DND-41 (cell line): ENCODE results near the gene SMARCD2.
"Not testable (repeated sequence)": the region's sequence is repeated elsewhere in the genome, so short reads cannot be mapped to it uniquely, and the experiment has no call there.

Experiments used
- EZH2 ChIP-seq: IDR thresholded peaks from 3 replicates; pipeline ENCODE4 v1.6.1; 2012; ENCODE audit warnings: borderline replicate concordance, low read depth, mild to moderate bottlenecking, moderate library complexity, low read length, inconsistent platforms; ENCODE audit not compliant: severe bottlenecking
- TF ChIP-seq, protein P1 (sequence below): IDR thresholded peaks from 2 replicates; pipeline ENCODE4 v1.5.1; 2012; ENCODE audit warnings: borderline replicate concordance, low read length, moderate library complexity, mild to moderate bottlenecking; ENCODE audit not compliant: poor library complexity, severe bottlenecking; ENCODE audit errors: extremely low read depth

DNA sequence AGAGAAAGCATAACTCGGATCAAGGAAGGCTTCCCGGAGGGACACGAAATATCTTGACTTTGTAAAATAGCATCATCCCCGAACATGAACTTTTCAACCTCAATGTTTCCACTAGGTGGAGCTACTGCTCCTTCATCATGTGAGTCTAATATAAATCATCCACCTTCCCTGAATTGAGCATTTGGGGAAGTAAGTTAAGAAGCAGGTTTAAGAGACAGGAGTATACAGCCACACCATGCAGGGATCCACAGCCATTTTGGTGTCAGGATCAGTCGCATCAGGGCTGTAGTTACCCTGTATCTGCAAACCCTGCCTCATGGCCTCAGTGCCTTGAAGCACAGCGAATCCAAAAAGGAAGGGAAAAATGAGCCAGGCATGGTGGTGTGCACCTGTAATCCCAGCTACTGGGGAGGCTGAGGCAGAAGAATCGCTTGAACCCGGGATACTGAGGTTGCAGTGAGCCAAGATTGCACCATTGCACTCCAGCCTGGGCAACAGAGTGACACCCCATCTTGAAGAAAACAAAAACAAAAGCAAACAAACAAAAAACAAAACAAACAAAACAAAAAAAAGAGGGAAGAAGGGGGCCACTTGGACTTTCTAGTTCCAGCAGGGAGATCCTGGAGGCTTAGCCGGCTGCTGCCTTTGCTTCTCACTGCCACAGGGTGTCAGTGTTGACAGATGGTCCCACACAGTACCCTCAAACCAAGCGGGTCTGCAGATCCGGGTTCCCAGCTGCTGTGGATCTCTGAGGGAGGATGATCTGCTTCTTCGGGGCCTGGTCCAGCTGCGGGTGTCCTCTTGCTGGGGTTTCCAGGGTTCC, 46.8 kb upstream of the SMARCD2 start:
- TF ChIP-seq, protein P1, sequence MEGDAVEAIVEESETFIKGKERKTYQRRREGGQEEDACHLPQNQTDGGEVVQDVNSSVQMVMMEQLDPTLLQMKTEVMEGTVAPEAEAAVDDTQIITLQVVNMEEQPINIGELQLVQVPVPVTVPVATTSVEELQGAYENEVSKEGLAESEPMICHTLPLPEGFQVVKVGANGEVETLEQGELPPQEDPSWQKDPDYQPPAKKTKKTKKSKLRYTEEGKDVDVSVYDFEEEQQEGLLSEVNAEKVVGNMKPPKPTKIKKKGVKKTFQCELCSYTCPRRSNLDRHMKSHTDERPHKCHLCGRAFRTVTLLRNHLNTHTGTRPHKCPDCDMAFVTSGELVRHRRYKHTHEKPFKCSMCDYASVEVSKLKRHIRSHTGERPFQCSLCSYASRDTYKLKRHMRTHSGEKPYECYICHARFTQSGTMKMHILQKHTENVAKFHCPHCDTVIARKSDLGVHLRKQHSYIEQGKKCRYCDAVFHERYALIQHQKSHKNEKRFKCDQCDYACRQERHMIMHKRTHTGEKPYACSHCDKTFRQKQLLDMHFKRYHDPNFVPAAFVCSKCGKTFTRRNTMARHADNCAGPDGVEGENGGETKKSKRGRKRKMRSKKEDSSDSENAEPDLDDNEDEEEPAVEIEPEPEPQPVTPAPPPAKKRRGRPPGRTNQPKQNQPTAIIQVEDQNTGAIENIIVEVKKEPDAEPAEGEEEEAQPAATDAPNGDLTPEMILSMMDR: peak; percentile 61
- not testable (repeated sequence) for TF ChIP-seq EZH2
